ENCODE measurements around the gene AKAP17A.
"Not testable (repeated sequence)": the region's sequence is repeated elsewhere in the genome, so short reads cannot be mapped to it uniquely, and the experiment has no call there.

AKAP17A gene

DNA sequence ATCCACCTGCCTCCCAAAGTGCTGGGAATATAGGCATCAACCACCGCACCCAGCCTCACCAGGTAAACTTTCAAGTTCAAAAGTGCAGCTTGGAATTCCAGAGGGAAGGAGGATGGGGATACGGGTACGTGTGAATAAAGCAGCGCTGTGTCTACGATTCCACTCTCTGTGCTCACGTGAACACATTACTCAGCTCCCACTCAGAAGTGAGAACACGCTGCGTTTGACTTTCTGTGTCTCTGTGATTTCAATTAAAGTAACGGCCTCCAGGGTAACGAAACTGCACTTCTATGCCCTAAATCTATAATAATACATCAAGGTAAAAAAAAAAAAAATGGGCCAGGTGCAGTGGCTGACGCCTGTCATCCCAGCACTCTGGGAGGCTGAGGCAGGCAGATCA is 15.1 kb downstream of the AKAP17A start:
- DNase-seq, result no peak

DNA sequence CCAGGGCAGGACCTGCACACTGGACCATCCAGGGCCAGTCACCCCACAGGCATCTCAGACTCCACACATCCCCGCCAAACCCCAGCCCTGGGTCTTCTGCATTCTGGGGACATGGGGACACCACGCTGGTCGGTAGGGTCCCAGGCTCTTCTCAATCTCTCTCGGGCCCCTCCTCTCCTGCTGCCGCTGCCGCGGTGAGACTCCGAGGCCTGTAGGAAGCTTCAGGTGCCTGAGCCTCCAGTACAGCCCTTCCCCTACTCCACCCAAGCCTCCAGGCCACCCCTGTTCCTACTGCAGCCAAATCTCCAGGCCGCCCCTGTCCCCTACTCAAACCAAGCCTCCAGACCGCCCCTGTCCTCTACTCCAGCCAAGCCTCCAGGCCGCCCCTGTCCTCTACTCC is 17.9 kb downstream of the AKAP17A start:
- DNase-seq, result no peak

DNA sequence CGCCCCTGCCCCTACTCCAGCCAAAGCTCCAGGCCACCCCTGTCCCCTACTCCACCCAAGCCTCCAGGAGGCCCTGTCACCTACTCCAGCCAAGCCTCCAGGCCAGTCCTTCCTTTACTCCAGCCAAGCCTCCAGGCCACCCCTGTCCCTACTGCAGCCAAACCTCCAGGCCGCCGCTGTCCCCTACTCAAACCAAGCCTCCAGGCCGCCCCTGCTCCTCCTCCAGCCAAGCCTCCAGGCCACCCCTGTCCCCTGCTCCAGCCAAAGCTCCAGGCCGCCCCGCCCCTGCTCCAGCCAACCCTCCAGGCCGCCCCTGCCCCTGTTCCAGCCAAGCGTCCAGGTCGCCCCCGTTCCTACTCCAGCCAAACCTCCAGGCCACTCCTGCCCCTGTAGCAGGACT is 18.4 kb downstream of the AKAP17A start:
- no peak for DNase-seq

DNA sequence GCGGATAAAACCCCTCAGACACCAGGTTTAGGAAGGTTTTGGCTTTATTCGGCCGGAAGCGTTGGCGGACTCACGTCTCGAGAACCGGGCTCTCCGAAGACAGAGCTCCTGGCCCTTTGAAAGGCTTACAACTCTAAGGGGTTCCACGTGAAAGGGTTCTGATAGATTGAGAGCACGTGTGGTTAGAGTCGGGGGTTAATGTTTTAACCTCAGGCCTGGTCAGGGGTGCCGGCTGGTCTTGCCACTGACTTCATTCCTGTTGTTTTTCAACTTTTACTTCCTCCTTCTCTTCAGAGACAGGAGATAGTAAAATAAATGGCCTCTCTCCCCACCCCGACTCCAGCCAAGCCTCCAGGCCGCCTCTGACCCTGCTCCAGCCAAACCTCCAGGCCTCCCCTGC is 18.8 kb downstream of the AKAP17A start:
- no peak for DNase-seq

DNA sequence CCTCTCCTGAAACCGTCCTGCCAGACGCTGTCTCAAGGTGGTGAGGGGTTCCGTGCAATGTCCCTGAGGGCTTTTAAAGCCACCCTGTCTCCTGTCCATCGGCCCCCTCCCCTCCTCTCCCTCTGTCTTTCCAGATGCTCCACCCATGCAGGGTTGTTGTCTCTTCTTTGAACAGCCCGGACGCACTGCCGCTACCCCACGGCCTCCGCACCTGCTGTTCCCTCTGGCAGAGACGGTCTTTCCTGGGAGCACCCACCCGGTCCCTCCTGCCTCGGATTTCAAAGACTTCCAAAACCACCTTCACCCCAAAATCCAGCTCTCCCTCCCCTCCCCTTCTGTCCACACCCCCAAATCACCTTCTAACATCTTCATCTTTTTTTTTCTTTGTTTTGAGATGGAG is 19.3 kb downstream of the AKAP17A start:
- no peak for DNase-seq

DNA sequence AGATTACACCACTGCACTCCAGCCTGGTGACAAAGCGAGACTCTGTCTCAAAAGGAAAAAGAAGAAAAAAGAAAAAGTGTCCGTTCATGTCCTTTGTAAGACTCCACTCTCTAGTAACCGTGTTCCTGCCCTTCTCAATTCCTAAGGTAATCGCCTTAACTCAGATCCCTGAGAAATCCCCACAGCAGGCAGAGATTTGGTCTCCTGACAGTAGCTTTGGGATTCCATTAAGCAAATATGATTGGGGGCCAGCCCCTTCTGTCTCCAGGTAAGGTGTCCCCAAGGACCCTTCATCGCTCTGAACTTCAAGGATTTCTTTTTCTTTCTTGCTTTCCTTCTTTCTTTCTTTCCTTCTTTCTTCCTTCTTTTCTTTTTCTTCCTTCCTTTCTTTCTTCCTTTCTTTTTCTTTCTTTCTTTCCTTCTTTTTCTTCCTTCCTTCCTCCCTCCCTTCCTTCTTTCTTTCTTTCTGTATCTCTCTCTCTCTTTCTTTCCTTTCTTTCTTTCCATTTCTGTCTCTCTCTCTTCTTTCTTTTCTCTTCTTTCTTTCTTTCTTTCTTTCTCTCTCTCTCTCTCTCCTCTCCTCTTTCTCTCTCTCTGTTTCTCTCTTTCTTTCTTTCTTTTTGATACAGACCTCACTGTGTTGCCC is 21.4 kb downstream of the AKAP17A start:
- no peak for DNase-seq

DNA sequence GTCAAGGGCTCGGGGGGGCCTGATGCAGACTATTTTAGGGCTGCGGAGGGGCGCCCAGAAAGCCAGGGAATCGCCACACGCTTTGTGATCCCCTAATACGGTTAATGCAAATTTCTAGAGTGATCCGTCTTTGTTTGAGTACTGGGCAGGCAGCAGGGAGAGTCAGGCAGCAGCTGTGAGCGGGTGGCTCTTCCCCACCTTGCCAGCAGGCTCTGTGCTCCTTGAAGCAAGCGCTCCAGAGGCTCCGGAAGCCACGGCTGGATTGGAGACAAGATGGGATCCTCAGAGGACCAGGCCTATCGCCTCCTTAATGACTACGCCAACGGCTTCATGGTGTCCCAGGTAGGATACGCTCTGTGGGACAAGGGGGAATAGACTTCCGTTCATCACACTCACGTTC is 23.5 kb downstream of the AKAP17A start, which contains the start of gene ASMT:
Gene ASMT, plus strand, starts transcription at position 133 of the 400 bp plus-strand sequence. Its CDS starts 141 bp downstream, at position 274.
- DNase-seq, result no peak

DNA sequence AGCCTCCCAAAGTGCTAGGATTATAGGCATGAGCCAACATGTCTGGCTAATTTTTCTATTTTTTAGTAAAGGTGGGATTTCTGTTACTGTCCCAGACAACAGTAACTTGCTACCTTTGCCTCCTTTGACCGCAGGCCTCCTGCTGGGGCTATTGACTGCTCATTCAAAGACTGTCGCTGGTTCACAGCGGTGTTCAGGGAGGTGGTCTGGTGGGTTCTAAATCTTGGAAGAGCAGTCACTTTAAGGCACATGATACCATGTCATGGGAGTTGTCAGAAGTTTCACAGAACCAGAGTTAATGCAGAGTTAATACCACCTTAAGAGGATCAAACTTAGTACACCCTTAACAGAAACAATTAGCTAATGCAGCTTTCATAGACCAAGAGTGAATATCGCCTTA is 27.3 kb downstream of the AKAP17A start:
- DNase-seq, result no peak

DNA sequence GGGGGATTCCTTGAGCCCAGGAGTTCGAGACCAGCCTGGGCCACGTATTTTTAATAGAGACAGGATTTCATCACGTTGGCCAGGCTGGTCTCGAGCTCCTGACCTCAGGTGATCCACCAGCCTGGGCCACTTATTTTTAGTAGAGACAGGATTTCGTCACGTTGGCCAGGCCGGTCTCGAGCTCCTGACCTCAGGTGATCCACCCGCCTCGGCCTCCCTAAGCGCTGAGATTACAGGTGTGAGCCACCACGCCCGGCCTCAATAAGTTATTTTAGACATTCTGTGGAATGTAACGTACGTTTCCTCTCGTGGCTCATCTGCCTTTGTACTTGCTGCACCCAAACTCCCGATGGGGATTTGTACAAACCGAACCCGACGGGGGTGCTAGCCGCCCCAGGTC is 32.3 kb downstream of the AKAP17A start:
- DNase-seq, result no peak

DNA sequence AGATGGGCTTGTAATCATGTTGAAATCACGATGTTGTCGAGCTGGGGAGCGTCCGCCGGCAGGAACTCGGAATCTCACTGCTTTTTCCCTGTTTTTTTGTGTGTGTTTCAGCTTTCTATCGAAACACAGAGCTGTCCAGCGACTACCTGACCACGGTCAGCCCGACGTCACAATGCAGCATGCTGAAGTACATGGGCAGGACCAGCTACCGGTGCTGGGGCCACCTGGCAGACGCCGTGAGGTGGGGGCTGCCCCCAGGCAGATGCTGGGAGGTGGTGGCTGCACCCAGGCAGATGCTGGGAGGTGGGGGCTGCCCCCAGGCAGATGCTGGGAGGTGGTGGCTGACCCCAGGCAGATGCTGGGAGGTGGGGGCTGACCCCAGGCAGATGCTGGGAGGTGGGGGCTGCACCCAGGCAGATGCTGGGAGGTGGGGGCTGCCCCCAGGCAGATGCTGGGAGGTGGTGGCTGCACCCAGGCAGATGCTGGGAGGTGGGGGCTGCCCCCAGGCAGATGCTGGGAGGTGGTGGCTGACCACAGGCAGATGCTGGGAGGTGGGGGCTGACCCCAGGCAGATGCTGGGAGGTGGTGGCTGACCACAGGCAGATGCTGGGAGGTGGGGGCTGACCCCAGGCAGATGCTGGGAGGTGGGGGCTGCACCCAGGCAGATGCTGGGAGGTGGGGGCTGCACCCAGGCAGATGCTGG is 32.9 kb downstream of the AKAP17A start:
- DNase-seq, result not testable (repeated sequence)

DNA sequence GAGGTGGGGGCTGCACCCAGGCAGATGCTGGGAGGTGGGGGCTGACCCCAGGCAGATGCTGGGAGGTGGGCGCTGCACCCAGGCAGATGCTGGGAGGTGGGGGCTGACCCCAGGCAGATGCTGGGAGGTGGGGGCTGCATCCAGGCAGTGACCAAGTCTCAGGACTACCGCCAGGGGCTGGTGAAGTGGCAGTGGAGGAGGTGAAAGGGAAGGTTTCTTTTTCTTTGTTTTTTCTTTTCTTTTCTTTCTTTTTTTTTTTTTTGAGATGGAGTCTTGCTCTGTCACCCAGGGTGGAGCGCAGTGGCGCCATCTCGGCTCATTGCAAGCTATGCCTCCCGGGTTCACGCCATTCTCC is 33.4 kb downstream of the AKAP17A start:
- not testable (repeated sequence) for DNase-seq

DNA sequence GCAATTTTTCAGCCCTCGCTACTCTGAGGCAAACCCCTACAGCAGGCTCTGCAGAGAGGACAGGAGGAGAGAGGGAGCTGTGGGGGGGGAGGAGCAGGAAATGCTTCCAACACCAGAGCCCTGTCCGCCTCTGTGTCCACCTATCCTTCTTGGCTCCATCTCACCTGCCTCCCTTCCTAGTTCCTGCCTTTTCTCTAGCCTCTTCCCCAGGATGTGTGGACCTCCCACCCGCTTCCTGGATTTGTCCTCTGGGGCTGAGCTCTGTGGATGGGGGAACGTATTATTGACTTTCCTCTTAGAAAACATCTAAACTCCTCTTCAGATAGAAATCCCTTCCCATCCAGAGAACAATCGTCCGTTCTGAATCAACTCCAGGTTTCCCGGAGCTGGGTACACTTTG is 37.8 kb downstream of the AKAP17A start:
- DNase-seq, result no peak

DNA sequence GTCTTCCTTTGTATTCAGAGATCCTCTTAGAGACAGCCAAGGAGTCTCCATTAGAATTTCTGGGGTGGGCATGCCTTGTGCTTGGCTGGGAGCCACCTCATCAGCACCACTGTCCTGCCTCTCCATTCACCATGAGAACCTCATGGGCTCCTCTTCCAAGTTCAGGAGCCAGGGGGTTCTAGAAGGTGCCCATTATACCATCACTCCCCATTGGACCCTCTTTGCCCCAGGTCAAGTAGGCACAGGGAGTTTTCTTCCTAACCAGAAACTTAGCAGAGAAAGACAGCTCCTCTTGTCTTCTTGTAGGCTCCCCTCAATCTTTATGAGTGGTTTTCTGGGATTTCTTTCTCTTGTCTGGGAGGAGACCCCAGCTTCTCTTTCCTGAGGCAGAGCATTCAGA is 54.6 kb downstream of the AKAP17A start:
- DNase-seq, result no peak

DNA sequence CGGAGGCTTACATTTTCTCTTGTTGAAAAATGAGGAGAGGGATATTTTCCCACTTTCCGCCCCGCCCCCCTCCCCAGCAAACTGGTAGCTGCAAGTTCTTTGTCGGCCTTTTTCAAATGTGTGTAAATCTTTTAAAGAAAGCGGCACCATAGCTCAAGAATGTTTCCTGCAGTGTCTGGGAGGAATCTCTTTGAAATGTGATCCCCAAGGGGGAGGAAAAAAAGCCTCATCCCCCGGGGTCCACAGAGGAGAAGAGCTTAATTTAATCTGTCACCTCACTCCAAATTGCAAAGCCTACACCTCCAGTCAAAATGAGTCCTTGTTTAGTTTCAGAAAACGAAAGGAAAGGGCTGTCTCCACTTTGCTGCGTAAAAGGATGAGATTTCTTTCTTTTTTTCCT is 58.2 kb downstream of the AKAP17A start:
- DNase-seq, result no peak
